ENCODE data around the gene TIMMDC1. TPM values are rescaled to one million over a fixed set of nuclear protein-coding genes. Genes with fewer than 3 reads are reported as not detected.

Gene TIMMDC1
- total and polyA plus RNA-seq, 10 of the 15 experiments (the other 5 are each of a cell fraction or from before 2014, with no cell fraction given): 55.9 to 146 (median 72.1) TPM

DNA sequence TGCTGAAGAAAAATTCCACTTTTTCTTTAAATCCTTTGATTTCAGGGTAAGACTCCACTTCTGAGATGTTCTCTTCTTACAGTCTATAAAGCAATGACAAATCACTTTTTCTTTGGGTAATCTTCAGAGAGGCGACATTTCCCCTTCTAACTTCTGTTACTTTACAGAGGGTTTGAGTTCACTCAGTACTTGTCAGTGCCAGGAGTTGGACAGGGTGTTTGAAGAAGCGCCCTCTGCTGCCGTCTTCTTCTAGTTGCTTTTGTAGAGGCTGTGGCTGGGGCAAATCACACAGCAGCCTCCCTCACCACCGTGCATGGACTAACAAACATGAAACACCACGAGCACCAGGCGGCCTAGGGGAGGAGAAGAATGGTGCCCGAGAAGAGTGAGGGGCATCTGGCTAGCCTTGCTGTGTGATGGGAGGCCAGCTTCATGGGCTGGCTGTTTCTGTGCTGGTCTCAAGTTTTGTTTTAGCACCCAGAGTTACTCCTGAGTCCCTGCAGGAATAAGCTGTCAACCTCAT is 61.2 kb downstream of the TIMMDC1 start, which contains the start of gene CD80 (continued):
- TF ChIP-seq, protein P1, sequence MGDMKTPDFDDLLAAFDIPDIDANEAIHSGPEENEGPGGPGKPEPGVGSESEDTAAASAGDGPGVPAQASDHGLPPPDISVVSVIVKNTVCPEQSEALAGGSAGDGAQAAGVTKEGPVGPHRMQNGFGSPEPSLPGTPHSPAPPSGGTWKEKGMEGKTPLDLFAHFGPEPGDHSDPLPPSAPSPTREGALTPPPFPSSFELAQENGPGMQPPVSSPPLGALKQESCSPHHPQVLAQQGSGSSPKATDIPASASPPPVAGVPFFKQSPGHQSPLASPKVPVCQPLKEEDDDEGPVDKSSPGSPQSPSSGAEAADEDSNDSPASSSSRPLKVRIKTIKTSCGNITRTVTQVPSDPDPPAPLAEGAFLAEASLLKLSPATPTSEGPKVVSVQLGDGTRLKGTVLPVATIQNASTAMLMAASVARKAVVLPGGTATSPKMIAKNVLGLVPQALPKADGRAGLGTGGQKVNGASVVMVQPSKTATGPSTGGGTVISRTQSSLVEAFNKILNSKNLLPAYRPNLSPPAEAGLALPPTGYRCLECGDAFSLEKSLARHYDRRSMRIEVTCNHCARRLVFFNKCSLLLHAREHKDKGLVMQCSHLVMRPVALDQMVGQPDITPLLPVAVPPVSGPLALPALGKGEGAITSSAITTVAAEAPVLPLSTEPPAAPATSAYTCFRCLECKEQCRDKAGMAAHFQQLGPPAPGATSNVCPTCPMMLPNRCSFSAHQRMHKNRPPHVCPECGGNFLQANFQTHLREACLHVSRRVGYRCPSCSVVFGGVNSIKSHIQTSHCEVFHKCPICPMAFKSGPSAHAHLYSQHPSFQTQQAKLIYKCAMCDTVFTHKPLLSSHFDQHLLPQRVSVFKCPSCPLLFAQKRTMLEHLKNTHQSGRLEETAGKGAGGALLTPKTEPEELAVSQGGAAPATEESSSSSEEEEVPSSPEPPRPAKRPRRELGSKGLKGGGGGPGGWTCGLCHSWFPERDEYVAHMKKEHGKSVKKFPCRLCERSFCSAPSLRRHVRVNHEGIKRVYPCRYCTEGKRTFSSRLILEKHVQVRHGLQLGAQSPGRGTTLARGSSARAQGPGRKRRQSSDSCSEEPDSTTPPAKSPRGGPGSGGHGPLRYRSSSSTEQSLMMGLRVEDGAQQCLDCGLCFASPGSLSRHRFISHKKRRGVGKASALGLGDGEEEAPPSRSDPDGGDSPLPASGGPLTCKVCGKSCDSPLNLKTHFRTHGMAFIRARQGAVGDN (IDR thresholded peaks at IDR 0.05): peak; percentile 66
- TF ChIP-seq BCL11A (IDR thresholded peaks at IDR 0.05; ENCODE audit: low read depth, low read length) (no peak), CBFB (IDR thresholded peaks at IDR 0.05; ENCODE audit: low read depth) (no peak; the same call in 1 of the 2 replicates), HDAC6 (IDR thresholded peaks at IDR 0.05; ENCODE audit: unreplicated experiment) (no peak), HDGF (IDR thresholded peaks at IDR 0.05) (no peak; the same call in 1 of the 2 replicates), TBL1XR1 (IDR thresholded peaks at IDR 0.05; ENCODE audit: low read depth, low read length) (peak; percentile 68; the same call in 1 of the 2 replicates), BHLHE40 (IDR thresholded peaks at IDR 0.05; ENCODE audit: borderline replicate concordance in 1 of 2, low read depth in 2 of 2, low read length in 1 of 2) (peak in 1 of 2 experiments; percentile 44; a peak in 2 of 4 replicates), CBX3 (IDR thresholded peaks at IDR 0.05; ENCODE audit: borderline replicate concordance, low read depth) (no peak), IKZF2 (IDR thresholded peaks at IDR 0.05) (peak in 1 of 2 experiments; percentile 33; a peak in 2 of 4 replicates), PML (IDR thresholded peaks at IDR 0.05; ENCODE audit: low read length) (peak; percentile 71), PAX5 (IDR thresholded peaks at IDR 0.05; ENCODE audit: borderline replicate concordance, low read depth, low read length) (0 out of 2 replicates have a peak, but pooled peaks have one; percentile 13), BACH1 (IDR thresholded peaks at IDR 0.05; ENCODE audit: borderline replicate concordance) (no peak; the same call in 1 of the 2 replicates), EP300 (IDR thresholded peaks at IDR 0.05; ENCODE audit: borderline replicate concordance in 1 of 2, control insufficient read depth in 1 of 2, low read depth in 2 of 2, low read length in 2 of 2) (peak in 1 of 2 experiments; percentile 22; a peak in 1 of 4 replicates), ZBTB40 (IDR thresholded peaks at IDR 0.05; ENCODE audit: borderline replicate concordance) (no peak), POLR2AphosphoS5 (IDR thresholded peaks at IDR 0.05; ENCODE audit: low read length) (peak; percentile 71), MXI1 (IDR thresholded peaks at IDR 0.05; ENCODE audit: low read depth, low read length) (peak; percentile 22; the same call in 1 of the 2 replicates), SMAD5 (IDR thresholded peaks at IDR 0.05; ENCODE audit: low read depth) (no peak; the same call in 1 of the 2 replicates)
- TF ChIP-seq, protein P2, sequence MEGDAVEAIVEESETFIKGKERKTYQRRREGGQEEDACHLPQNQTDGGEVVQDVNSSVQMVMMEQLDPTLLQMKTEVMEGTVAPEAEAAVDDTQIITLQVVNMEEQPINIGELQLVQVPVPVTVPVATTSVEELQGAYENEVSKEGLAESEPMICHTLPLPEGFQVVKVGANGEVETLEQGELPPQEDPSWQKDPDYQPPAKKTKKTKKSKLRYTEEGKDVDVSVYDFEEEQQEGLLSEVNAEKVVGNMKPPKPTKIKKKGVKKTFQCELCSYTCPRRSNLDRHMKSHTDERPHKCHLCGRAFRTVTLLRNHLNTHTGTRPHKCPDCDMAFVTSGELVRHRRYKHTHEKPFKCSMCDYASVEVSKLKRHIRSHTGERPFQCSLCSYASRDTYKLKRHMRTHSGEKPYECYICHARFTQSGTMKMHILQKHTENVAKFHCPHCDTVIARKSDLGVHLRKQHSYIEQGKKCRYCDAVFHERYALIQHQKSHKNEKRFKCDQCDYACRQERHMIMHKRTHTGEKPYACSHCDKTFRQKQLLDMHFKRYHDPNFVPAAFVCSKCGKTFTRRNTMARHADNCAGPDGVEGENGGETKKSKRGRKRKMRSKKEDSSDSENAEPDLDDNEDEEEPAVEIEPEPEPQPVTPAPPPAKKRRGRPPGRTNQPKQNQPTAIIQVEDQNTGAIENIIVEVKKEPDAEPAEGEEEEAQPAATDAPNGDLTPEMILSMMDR (IDR thresholded peaks at IDR 0.05 in 2 of 3, conservative IDR thresholded peaks at IDR 0.05 in 1 of 3; ENCODE audit: control insufficient read depth in 2 of 3, extremely low read depth in 1 of 3, insufficient read depth in 1 of 3, low read depth in 3 of 3, low read length in 3 of 3): peak; percentile 66 to 81 (median 68)
- TF ChIP-seq, protein P3, sequence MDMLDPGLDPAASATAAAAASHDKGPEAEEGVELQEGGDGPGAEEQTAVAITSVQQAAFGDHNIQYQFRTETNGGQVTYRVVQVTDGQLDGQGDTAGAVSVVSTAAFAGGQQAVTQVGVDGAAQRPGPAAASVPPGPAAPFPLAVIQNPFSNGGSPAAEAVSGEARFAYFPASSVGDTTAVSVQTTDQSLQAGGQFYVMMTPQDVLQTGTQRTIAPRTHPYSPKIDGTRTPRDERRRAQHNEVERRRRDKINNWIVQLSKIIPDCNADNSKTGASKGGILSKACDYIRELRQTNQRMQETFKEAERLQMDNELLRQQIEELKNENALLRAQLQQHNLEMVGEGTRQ (IDR thresholded peaks at IDR 0.05; ENCODE audit: borderline replicate concordance, low read depth, low read length): no peak

All from GM12878 (cell line).